Astrocyte (in vitro differentiated cells and primary cell): Measurements from ENCODE around the gene ZFTA. TPM values are rescaled to one million over a fixed set of nuclear protein-coding genes. Genes with fewer than 3 reads are reported as not detected.

Experiments used
- DNase-seq: peaks from one replicate; pipeline ENCODE4 v3.0.0-alpha.2; 2010; ENCODE audit warnings: low read depth
- FAIRE-seq: peaks from 2 replicates; lab custom pipeline; 2011; peaks lifted over from hg19 to GRCh38; lab: Jason Lieb, UNC
- H2AFZ ChIP-seq: 2 replicates; pipeline ENCODE4 v1.6.0; 2012; ENCODE audit warnings: low read depth, low read length, inconsistent platforms
- H3K27ac ChIP-seq: 2 replicates; pipeline ENCODE4 v1.5.1; 2011; ENCODE audit warnings: low read depth, low read length, inconsistent platforms
- H3K27me3 ChIP-seq: 2 replicates; pipeline ENCODE4 v1.6.0; 2011; ENCODE audit warnings: low read length, inconsistent platforms; ENCODE audit not compliant: insufficient read depth
- H3K36me3 ChIP-seq: 2 replicates; pipeline ENCODE4 v1.5.1; 2011; ENCODE audit warnings: low read length, inconsistent platforms; ENCODE audit not compliant: insufficient read depth
- H3K4me1 ChIP-seq: 2 replicates; pipeline ENCODE4 v1.5.1; 2011; ENCODE audit warnings: low read length, inconsistent platforms; ENCODE audit not compliant: insufficient read depth
- H3K4me2 ChIP-seq: 2 replicates; pipeline ENCODE4 v1.6.0; 2012; ENCODE audit warnings: low read length, inconsistent platforms
- H3K4me3 ChIP-seq: 2 replicates; pipeline ENCODE4 v1.5.1; 2011; ENCODE audit warnings: low read depth, mild to moderate bottlenecking, low read length, inconsistent platforms; ENCODE audit not compliant: insufficient read depth
- H3K79me2 ChIP-seq: 2 replicates; pipeline ENCODE4 v1.6.0; 2012; ENCODE audit warnings: mild to moderate bottlenecking, low read length, inconsistent platforms; ENCODE audit not compliant: insufficient read depth
- H3K9ac ChIP-seq: 2 replicates; pipeline ENCODE4 v1.6.0; 2012; ENCODE audit warnings: mild to moderate bottlenecking, low read length, inconsistent platforms
- H3K9me3 ChIP-seq: 2 replicates; pipeline ENCODE4 v1.5.1; 2012; ENCODE audit warnings: low read depth, mild to moderate bottlenecking, low read length, inconsistent platforms; ENCODE audit not compliant: insufficient read depth
- H4K20me1 ChIP-seq: 2 replicates; pipeline ENCODE4 v1.6.0; 2012; ENCODE audit warnings: low read length, inconsistent platforms; ENCODE audit not compliant: insufficient read depth
- H3K27ac Mint-ChIP-seq: one replicate; pipeline ENCODE4 v1.8.0; 2021; ENCODE audit warnings: mild to moderate bottlenecking, mixed read lengths; ENCODE audit not compliant: unreplicated experiment
- H3K27me3 Mint-ChIP-seq: one replicate; pipeline ENCODE4 v1.8.0; 2021; ENCODE audit warnings: low read depth, mixed read lengths; ENCODE audit not compliant: unreplicated experiment
- H3K36me3 Mint-ChIP-seq: one replicate; pipeline ENCODE4 v1.8.0; 2021; ENCODE audit warnings: low read depth, mixed read lengths; ENCODE audit not compliant: unreplicated experiment
- H3K4me1 Mint-ChIP-seq: one replicate; pipeline ENCODE4 v1.8.0; 2021; ENCODE audit warnings: low read depth, mixed read lengths; ENCODE audit not compliant: unreplicated experiment
- H3K4me3 Mint-ChIP-seq: one replicate; pipeline ENCODE4 v1.8.0; 2021; ENCODE audit warnings: mild to moderate bottlenecking, moderate library complexity, mixed read lengths; ENCODE audit not compliant: unreplicated experiment
- H3K9me3 Mint-ChIP-seq: one replicate; pipeline ENCODE4 v1.8.0; 2021; ENCODE audit warnings: mild to moderate bottlenecking, mixed read lengths; ENCODE audit not compliant: unreplicated experiment
- CTCF ChIP-seq: IDR thresholded peaks from 2 replicates; pipeline ENCODE4 v1.5.1; 2011; ENCODE audit warnings: low read depth, mild to moderate bottlenecking, inconsistent platforms, low read length, moderate library complexity; ENCODE audit not compliant: insufficient read depth
- EZH2 ChIP-seq: IDR thresholded peaks from 2 replicates; pipeline ENCODE4 v1.6.1; 2012; ENCODE audit warnings: mild to moderate bottlenecking, low read length, inconsistent platforms; ENCODE audit not compliant: insufficient read depth
- total RNA-seq: library from RNA; stranded (reverse); gene quantifications from 2 replicates; pipeline ENCODE4 v1.2.1, GENCODE V29; 2021

Gene ZFTA
- total RNA-seq, 1 donor from 2014 or later, result 31.2 TPM

GRCh38 chr11:63766531-63767235, 1.9 kb downstream of the ZFTA start:
- no peak overlapping the region for H2AFZ ChIP-seq
- peaks cover 25% of the 10 kb centered on the region for H3K4me1 ChIP-seq
- H3K36me3 ChIP-seq, result no peaks in the 10 kb centered on the region
- Mint-ChIP-seq H3K27ac (peak overlapping the region; percentile 72), H3K4me1 (peaks cover 19% of the 10 kb centered on the region), H3K36me3 (no peaks in the 10 kb centered on the region), H3K4me3 (peak overlapping the region; percentile 95), H3K9me3 (no peaks in the 10 kb centered on the region), H3K27me3 (no peaks in the 10 kb centered on the region)
- TF ChIP-seq CTCF (no peak), EZH2 (no peak)
- peak overlapping the region; percentile 56 for H3K27ac ChIP-seq
- no peak for FAIRE-seq
- DNase-seq, result no peak
- H3K4me3 ChIP-seq, result peak overlapping the region; percentile 82
- peak overlapping the region; percentile 94 for H3K4me2 ChIP-seq
- peaks cover 43% of the 10 kb centered on the region for H4K20me1 ChIP-seq
- H3K79me2 ChIP-seq, result peaks cover 32% of the 10 kb centered on the region
- H3K9ac ChIP-seq, result peak overlapping the region; percentile 88
- no peaks in the 10 kb centered on the region for H3K9me3 ChIP-seq
- H3K27me3 ChIP-seq, result no peaks in the 10 kb centered on the region

GRCh38 chr11:63765688-63766241, 2.8 kb downstream of the ZFTA start:
- no peak overlapping the region for H3K27ac ChIP-seq

More at GRCh38 chr11:63765688-63766241, 2.8 kb downstream of the ZFTA start:
- peak overlapping the region; percentile 43 for H3K9ac ChIP-seq
- no peaks in the 10 kb centered on the region for H3K9me3 Mint-ChIP-seq
- H3K27me3 Mint-ChIP-seq, result no peaks in the 10 kb centered on the region
- no peaks in the 10 kb centered on the region for H3K9me3 ChIP-seq
- peak overlapping the region; percentile 94 for H3K4me2 ChIP-seq
- H4K20me1 ChIP-seq, result peaks cover 51% of the 10 kb centered on the region
- H3K27ac Mint-ChIP-seq, result peak overlapping the region; percentile 72
- no peak overlapping the region for H3K4me3 ChIP-seq
- DNase-seq, result no peak
- no peaks in the 10 kb centered on the region for H3K36me3 Mint-ChIP-seq
- H3K4me3 Mint-ChIP-seq, result peak overlapping the region; percentile 69
- peaks cover 32% of the 10 kb centered on the region for H3K79me2 ChIP-seq
- no peaks in the 10 kb centered on the region for H3K27me3 ChIP-seq
- peaks cover 18% of the 10 kb centered on the region for H3K4me1 Mint-ChIP-seq
- H3K36me3 ChIP-seq, result no peaks in the 10 kb centered on the region
- no peak for FAIRE-seq
- H2AFZ ChIP-seq, result no peak overlapping the region
- TF ChIP-seq EZH2 (no peak), CTCF (no peak)
- peaks cover 25% of the 10 kb centered on the region for H3K4me1 ChIP-seq
